Measurements from ENCODE around the gene NOP9. TPM values are rescaled to one million over a fixed set of nuclear protein-coding genes. Genes with fewer than 3 reads are reported as not detected.

Gene NOP9
- total RNA-seq, 1 donor from 2014 or later: 23.5 TPM

- H3K27me3 ChIP-seq (ENCODE audit: insufficient read depth, low read length): no peaks in the 10 kb centered on the region
- FAIRE-seq: no peak
- no peak overlapping the region for H3K4me3 Mint-ChIP-seq (ENCODE audit: unreplicated experiment)
- no peaks in the 10 kb centered on the region for H3K9me3 Mint-ChIP-seq (ENCODE audit: unreplicated experiment)
- no peak overlapping the region for H2AFZ ChIP-seq (ENCODE audit: low read depth, low read length)
- peaks cover 5% of the 10 kb centered on the region for H3K4me1 Mint-ChIP-seq (ENCODE audit: low read depth, unreplicated experiment)
- no peak overlapping the region for H3K4me2 ChIP-seq (ENCODE audit: low read length)
- H3K27ac Mint-ChIP-seq (ENCODE audit: unreplicated experiment): no peak overlapping the region
- peaks cover 17% of the 10 kb centered on the region for H3K36me3 Mint-ChIP-seq (ENCODE audit: low read depth, unreplicated experiment)
- no peaks in the 10 kb centered on the region for H3K79me2 ChIP-seq (ENCODE audit: insufficient read depth, low read length)
- no peaks in the 10 kb centered on the region for H3K9me3 ChIP-seq (ENCODE audit: insufficient read depth, low read depth, low read length)
- peaks cover 8% of the 10 kb centered on the region for H3K27me3 Mint-ChIP-seq (ENCODE audit: low read depth, unreplicated experiment)
- no peak for DNase-seq (ENCODE audit: low read depth)
- H3K4me3 ChIP-seq (ENCODE audit: insufficient read depth, low read depth, low read length): no peak overlapping the region
- H3K27ac ChIP-seq (ENCODE audit: low read depth, low read length): no peak overlapping the region
- H3K9ac ChIP-seq (ENCODE audit: low read length): no peak overlapping the region
- TF ChIP-seq, protein P1, sequence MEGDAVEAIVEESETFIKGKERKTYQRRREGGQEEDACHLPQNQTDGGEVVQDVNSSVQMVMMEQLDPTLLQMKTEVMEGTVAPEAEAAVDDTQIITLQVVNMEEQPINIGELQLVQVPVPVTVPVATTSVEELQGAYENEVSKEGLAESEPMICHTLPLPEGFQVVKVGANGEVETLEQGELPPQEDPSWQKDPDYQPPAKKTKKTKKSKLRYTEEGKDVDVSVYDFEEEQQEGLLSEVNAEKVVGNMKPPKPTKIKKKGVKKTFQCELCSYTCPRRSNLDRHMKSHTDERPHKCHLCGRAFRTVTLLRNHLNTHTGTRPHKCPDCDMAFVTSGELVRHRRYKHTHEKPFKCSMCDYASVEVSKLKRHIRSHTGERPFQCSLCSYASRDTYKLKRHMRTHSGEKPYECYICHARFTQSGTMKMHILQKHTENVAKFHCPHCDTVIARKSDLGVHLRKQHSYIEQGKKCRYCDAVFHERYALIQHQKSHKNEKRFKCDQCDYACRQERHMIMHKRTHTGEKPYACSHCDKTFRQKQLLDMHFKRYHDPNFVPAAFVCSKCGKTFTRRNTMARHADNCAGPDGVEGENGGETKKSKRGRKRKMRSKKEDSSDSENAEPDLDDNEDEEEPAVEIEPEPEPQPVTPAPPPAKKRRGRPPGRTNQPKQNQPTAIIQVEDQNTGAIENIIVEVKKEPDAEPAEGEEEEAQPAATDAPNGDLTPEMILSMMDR (IDR thresholded peaks at IDR 0.05; ENCODE audit: insufficient read depth, low read depth, low read length): no peak
- no peak for TF ChIP-seq EZH2 (IDR thresholded peaks at IDR 0.05; ENCODE audit: insufficient read depth, low read length)
- H3K36me3 ChIP-seq (ENCODE audit: insufficient read depth, low read length): no peaks in the 10 kb centered on the region
- H4K20me1 ChIP-seq (ENCODE audit: insufficient read depth, low read length): no peaks in the 10 kb centered on the region
- peaks cover 3% of the 10 kb centered on the region for H3K4me1 ChIP-seq (ENCODE audit: insufficient read depth, low read length)
Measured at GRCh38 chr14:24260026-24260779, 39.4 kb upstream of the NOP9 start.

GRCh38 chr14:24260780-24261157 is 38.9 kb upstream of the NOP9 start:
- TF ChIP-seq, protein P1 (IDR thresholded peaks at IDR 0.05; ENCODE audit: insufficient read depth, low read depth, low read length): no peak
- no peak for TF ChIP-seq EZH2 (IDR thresholded peaks at IDR 0.05; ENCODE audit: insufficient read depth, low read length)
- peaks cover 8% of the 10 kb centered on the region for H3K27me3 Mint-ChIP-seq (ENCODE audit: low read depth, unreplicated experiment)
- Histone ChIP-seq H3K27me3 (ENCODE audit: insufficient read depth, low read length) (no peaks in the 10 kb centered on the region), H3K4me2 (ENCODE audit: low read length) (no peak overlapping the region), H3K9ac (ENCODE audit: low read length) (no peak overlapping the region), H2AFZ (ENCODE audit: low read depth, low read length) (no peak overlapping the region), H3K27ac (ENCODE audit: low read depth, low read length) (no peak overlapping the region), H3K36me3 (ENCODE audit: insufficient read depth, low read length) (no peaks in the 10 kb centered on the region), H3K79me2 (ENCODE audit: insufficient read depth, low read length) (no peaks in the 10 kb centered on the region), H3K4me1 (ENCODE audit: insufficient read depth, low read length) (peaks cover 3% of the 10 kb centered on the region), H3K4me3 (ENCODE audit: insufficient read depth, low read depth, low read length) (no peak overlapping the region), H3K9me3 (ENCODE audit: insufficient read depth, low read depth, low read length) (no peaks in the 10 kb centered on the region), H4K20me1 (ENCODE audit: insufficient read depth, low read length) (no peaks in the 10 kb centered on the region)
- peaks cover 18% of the 10 kb centered on the region for H3K36me3 Mint-ChIP-seq (ENCODE audit: low read depth, unreplicated experiment)
- FAIRE-seq (no peak), DNase-seq (ENCODE audit: low read depth) (no peak)
- H3K27ac Mint-ChIP-seq (ENCODE audit: unreplicated experiment): no peak overlapping the region
- H3K4me1 Mint-ChIP-seq (ENCODE audit: low read depth, unreplicated experiment): peaks cover 5% of the 10 kb centered on the region
- no peaks in the 10 kb centered on the region for H3K9me3 Mint-ChIP-seq (ENCODE audit: unreplicated experiment)
- H3K4me3 Mint-ChIP-seq (ENCODE audit: unreplicated experiment): no peak overlapping the region

All from astrocyte (in vitro differentiated cells and primary cell).